Hematopoietic multipotent progenitor cell (in vitro differentiated cells): ENCODE measurements around the gene CNFN. TPM values are rescaled to one million over a fixed set of nuclear protein-coding genes. Genes with fewer than 3 reads are reported as not detected.

Source experiments
- DNase-seq, 3 donors: peaks; one replicate each; pipeline ENCODE4 v3.0.0-alpha.2; 2011 to 2015; ENCODE audit warnings: low read depth in 2 of 3, low spot score in 2 of 3
- total RNA-seq: library from RNA; depleted of rRNA; stranded (reverse); fragments of >200 nt; gene quantifications from one replicate; pipeline ENCODE4 v1.2.3, GENCODE V29; 2012

Gene CNFN, protein sequence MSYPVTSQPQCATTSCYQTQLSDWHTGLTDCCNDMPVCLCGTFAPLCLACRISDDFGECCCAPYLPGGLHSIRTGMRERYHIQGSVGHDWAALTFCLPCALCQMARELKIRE
- 1.1 TPM for total RNA-seq

DNA sequence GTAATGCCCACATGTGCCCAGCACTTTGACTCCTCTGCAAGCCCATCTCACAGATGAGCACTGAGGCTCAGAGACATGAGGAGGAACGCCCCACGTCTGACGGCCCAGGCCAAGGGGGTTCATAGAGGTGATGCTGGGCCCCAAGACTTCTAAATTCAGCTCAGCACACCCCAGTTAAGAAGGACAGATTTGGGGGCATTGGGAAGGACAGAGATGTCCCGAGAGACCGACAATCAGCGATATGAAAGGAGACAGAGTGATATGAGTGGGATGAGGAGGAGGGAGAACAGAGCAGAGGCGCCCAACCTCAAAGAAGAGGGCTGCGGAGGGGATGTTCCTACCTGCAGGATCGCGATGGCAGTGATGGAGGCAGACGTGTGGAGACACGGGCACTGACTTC lies at the start of gene CNFN:
CNFN (minus strand) TSS at position 399 of the 400 bp plus-strand sequence. CDS start 1,260 bp downstream, outside the sequence.
- DNase-seq, result no peak

DNA sequence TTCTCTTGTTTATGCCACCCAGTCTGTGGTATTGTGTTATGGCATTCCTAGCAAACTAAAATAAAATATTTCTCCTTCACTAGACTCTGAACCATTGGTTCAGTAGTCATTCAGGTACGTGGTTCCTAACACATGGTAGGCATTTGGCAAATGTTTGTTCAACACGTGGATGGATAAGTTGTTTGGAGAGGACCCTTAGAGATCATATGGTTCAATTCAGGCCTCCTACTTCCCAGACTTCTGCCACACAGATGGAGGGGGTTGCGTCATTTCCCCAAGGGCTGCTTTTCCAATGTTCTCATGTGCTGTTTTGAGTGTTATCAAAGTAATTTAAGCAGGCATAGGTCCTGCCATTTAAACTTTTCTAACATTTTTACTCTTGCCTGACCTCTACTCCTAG lies 45.9 kb upstream of the CNFN start:
- no peak for DNase-seq

DNA sequence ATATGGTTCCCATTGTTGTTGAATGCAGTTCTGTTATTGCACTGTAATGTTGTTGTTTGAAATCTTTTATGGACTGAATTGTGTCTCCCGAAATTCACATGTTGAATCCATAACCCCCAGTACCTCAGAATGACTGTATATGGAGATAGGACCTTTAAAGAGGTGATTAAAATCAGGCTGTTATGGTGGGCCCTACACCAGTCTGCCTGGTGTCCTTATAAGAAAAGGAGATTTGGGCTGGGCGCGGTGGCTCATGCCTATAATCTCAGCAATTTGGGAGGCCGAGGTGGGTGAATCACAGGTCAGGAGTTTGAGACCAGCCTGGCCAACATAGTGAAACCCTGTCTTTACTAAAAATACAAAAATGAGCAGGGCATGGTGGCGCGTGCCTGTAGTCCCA lies 45.2 kb upstream of the CNFN start:
- no peak for DNase-seq

DNA sequence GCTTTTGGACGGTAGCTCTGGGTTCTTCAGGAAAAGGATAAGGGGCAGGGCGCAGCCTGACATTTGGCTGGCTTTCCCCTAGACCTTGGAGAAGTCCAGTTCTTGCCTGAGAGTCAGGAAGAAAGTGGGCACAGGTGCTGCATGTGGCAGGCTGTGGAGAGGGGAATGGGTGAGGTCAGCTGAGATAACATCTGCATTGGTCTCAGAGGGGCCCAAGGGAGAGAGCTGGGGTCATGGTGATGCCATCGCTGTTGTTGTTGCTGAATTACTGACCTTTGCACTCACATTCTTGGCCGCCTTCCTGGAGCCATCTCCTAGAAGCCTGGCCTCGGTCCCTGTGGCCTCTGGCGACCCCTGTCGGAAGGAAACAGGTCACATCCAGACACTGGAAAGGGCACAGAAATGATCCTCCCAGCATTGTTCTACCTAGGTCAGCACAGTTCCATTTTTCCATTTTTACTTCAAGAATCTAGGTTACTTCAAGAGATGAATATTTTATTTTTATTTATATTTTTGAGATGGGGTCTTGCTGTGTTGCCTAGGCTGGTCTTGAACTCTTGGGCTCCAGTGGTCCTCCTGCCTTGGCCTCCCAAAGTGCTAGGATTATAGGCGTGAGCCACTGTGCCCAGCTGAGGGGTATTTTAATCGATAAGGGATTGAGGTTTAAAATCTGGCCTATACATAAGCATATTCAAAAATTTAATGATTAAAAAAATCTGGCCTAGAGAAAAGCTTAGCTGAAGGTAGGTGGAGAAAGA lies 43.6 kb upstream of the CNFN start:
- DNase-seq, result peak in 2 of 3 donors; percentile 43 to 63

DNA sequence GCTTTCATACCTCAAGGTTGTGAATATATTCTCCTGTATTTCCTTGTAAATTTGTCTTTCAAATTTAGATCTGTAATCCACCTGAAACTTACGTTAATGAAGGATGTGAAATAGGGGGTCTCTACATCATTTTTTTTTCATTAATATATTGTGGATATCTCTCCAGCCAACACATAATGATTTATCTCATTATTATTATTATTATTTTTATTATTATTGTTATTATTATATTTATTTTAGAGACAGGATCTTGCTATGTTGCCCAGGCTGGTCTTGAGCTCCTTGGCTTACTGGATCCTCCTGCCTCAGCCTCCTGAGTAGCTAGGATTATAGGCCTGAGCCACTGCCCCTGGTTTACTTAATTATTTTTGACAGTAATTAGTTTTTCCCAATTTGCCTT lies 41.4 kb upstream of the CNFN start:
- DNase-seq, result no peak

DNA sequence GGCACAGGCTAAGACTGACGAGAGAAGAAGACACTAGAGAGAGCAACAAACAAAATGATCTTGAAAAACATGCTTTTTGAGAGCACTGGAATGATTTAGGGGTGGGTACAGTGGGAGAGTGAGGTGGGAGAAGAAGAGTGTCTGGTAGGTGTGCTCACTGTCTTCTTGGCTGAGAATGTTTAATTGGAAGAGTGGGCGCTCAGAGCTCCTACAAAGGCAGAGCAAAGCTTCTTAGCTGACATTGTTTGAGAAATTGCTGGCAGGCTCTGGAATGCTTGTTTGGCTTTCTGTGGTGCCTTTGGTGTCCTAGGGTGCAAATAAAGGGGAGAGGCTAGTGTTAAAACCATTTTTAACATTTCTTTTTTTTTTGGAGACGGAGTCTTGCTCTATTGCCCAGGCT lies 38.6 kb upstream of the CNFN start:
- no peak for DNase-seq

DNA sequence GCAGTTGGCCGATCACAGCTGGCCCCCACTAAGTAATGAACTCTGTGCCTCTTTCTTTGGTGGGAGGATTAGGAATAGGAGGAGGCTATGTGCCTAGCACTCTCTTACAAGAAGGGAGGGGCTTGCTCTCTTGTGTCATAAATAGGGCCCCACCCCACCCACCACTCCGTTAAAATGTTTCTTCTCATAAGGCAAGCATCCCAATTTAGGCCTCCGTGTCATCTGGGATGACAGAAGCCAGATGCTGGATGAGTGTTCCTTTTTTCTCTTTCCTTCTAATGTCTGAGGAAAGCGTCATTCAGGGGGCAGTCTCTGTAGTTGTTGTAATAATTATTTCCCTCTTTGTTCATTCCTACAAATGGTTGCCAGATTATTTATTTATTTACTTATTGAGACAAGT lies 37.2 kb upstream of the CNFN start, which contains the start of gene LIPE:
LIPE (minus strand) TSS at position 76 of the 400 bp plus-strand sequence. CDS start 239 bp downstream, outside the sequence.
- DNase-seq, result no peak

DNA sequence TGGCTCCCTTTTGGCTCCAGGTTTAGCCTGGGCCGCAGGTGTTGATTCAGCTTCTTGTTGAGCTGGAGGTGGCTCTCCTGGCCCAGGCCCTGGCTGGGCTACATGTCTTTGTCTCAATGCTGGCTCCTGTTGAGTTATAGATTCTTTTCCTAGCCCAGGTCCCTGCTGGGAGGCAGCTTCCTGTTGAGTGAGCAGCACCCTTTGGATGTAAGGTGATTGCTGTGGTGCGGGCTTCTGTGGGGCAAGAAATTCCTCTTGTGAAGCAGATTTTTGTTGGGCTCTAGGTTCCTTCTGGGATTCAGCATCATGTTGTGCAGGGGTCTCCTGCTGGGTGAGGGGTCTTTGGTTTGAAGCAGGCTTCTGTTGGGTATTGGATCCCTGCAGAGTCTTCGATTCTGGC lies 36.5 kb upstream of the CNFN start:
- DNase-seq, result no peak

DNA sequence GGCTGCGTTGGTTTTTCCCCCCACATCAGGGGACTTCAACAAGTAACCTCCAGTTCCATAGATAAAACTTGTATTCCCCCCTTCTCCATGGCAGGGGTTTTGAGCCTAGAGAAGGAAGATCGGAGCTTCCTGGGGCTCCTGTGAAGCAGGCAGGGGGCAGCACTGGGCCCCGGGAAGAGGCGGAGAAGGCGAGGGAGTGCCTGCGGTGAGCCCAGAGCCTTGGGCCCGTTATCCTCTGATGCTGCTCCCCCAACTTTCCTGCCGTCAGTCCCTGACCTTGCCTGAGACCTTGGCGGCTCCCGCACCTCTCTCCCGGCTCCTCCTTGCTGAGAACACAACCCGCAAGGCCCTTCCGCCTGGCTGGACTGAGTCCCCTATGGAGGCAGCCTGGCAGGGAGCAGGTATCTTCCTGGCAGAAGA lies 34.6 kb upstream of the CNFN start:
- DNase-seq, result no peak

DNA sequence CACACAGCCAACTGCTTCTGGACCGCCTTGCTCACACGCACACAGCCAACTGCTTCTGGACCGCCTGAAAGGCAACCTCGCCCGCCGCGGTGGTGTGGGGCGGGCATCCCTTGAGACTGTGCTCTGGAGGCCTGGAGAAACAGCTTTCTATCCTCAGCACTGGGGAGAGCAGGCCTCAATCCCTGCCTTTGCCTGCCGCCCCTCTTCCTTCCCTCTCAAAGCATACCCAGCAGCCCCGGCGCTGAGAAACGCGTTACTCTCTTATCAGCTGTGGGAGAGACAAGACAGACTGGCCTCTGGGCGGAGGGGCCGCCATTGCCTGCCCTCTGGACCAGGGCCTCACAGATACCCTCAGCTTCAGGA lies 34.2 kb upstream of the CNFN start:
- no peak for DNase-seq

DNA sequence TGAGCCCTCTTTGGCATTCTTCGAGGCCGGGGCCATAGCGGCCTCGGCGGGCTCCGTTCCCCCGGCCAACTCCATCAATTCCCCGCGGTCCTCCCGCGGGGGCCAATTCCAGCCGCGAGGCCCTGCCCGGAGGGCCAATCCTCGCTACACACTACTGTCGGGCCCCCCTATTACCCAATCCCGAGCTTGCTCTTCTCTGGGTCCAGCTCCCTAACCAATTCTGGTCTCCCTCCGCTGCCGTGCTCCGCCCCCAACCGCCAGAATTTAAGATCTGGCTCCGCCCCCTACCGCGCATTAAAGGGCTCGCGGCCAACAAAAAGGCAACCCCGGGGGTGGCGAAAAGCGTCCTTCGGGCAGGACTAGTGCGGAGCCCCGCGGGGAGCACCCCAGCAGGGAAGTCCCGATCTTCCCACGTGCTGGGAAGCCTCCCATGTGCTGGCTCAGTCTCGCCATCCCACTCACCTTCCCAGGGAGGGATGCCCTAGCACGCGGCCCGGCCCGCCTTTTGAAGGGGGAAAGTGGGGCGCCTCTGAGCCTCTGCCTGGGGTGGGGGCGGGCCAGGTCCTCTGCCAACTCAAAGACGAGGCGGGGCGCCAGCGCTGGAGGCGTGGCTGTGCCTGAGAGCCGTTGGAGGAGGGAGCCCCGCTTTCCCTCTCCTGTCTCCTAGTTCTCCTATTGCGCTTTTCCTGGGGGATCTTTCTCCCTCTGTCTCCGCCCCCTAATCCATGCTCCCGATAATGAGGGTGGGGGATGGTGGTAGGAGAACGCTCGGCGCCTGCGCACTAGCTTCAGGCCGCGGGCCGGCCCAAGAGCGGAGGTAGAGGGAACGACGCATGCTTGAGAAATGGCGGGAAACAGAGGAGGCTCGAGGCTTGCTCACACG lies 33.6 kb upstream of the CNFN start:
- peak; percentile 84 to 95 (median 91) for DNase-seq

DNA sequence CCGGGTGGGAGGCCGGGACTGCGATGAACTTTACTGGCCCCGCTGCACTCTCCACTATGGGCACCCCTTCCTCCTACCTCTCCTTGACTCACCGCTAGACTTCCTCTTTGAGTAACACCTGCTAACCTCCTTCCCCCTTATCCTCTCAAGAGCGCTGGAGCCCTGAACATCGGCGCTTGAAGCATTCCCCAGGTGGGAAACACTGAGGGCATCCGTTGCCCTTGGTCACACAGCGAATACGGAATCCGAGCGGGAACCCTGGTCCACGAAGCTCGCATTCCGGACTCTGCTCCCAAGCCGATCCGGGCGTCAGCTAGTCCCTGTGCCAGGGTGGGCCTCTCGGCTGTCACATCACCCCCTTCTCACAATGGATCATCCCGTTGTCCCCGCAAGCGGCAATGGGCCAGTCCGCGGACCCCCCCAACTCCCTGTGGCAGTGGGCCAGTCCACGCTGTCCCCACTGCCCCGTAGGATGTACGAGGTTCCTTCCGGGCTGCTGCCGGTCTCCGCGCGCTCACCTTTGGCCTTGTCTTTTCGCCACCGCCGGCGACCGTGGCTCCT lies 32.9 kb upstream of the CNFN start:
- peak in 2 of 3 donors; percentile 65 to 67 for DNase-seq

DNA sequence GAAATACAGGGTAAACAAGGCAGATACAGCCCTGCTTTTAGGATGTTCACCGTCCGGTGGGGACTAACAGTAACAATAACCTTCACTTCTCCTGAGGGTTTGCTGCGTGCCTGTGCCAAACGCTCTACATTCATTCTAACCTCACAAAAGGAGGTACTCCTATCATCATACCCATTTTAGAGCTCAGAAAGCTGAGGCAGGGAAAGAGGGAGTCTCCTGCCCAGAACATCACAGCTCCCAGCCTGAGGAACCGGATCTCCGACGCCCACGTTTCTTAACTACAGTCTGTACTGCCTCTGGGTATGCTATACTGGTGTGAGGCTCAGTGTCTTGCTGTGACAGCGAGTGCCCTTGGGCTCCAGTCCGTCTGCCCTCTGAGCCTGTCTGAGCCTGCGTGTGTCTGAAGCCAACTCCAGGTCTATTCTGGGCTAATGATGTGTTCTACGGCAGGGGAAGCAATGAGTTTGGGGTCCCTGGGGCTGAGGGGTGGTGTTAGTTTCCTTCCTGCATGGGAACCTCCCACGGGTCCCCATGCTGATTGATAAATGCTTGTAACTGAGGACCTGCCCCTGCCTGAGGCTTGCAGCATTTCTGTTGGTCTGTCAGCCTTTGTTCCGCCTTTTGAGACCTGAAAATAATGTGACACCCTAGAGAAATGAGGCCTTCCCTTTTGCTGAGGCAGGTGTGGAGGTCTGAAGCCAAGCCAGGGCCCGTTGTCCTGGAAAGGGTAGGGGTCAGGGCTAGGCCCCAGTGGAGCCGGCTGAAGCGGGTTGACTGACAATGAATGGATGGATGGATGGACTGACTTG lies 32.2 kb upstream of the CNFN start:
- DNase-seq, result peak in 1 of 3 donors; percentile 54

DNA sequence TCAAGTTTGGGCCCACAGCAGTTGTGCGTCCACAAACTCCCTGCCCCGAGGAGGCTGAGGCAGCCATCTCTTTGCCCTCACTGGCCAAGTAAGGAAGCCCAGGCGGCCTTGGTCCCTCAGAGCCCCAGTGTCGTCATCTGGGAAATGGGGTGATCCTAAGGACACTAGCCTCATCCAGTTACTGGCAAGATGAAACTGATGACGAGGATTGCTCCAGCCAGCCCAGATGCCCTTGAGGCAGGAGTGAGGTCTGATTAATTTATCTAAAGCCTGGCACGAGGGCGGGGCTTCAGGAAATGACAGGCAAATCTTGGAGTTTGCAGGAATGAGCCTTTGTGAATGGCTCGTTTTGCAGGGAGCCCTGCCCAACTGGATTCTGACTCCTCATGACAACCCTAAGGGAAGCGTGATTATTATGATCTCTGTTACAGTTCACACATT lies 31.5 kb upstream of the CNFN start:
- DNase-seq, result no peak

DNA sequence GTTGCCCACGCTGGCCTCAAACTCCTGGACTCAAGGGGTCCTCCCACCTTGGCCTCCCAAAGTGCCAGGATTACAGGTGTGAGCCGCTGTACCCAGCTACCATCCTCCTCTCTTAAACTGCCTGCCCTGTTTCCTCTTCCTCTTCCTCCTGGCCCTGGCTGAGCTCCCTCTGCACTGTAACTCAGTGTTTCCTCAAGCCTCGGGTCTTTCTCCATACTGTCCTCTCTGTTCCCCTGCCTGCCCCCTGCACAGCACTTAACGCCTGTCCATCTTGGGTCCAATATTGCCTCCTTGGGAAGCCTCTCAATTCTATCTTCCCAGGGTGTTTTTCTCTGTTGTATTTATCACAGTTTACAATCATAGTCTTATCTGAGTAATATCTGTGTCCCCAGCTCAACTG lies 31.0 kb upstream of the CNFN start:
- DNase-seq, result no peak

DNA sequence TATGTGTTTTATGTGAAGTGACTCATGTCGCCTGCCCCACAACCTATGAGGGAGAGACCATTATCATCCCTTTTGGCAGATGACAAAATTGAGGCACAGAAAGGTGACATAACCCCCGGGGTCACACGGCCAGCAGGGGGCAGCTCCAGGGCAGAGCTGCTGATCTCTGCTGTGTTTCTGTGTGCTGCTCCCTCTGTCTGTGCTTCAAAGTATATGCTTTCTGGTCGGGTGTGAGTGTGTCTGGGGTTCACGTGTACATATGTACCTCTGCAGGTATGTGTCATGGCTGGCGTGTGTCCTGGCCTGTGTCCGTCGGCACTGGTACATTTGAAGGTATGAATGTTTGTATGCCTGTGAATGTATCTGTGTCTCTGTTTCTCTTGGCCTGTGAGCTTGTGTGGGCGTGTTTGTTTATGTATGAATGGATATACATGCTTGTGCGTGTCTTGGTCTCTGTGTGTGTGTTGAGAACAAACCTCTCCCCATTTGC lies 30.0 kb upstream of the CNFN start:
- DNase-seq, result peak; percentile 50 to 61 (median 57)

DNA sequence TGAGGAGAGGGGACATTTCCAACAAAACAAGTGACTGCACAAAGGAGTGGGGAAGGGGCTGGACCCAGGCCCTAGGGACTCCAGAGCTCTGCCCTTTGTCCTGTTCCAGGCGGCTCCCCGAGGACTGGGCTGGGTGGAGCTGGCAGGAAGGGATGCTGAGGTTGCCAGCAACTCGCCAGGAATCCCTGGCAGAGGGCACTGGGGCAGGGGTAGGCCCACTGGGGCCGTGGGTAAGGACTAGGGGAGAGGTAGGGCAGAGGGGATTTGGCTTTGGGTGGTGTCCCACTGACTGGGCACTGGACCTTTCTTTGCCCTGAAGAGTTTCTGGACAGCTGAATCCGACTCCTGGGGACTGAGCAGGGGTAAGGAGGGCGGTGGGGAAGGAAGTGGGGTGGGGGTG lies 29.2 kb upstream of the CNFN start:
- no peak for DNase-seq

DNA sequence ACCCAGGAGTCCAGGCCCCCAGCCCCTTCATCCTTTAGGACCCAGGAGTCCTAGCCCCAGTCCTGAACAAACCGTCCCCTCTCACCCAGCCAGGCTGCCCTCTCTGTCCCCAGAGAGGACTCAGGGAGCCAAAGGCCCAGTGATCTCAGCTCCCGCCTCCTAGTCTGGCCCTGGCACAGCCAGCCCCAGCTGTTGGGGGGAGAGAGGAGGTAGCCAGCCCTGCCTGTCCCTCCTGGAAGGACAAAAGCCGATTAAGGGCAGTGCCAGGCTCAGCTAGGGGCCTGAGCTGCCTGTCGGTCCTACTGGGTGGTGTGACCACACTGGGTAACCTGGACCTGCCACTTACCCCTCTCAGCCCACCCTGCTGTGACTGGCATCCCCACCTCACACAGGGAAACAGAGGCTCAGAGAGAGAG lies 22.6 kb upstream of the CNFN start:
- DNase-seq, result no peak

DNA sequence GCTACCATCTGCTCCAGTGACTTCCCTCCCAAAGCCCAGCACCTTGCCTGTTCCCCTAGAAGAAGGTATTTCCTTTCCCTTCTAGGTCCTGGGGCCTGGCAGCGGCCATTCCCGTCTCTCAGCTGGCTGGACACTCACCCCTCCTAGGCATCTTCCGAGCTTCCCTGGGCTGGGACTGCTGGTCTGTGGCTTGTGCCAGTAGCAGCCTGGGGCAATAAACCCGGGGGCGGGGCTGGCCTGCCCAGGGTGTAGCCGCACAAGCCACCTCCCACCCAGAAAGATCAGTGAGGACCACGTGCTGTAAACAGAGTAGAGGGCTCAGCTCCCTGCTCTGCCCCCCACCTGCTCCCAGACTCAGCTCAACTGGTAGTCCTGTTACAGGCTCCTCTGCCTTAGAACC lies 22.1 kb upstream of the CNFN start:
- DNase-seq, result no peak

DNA sequence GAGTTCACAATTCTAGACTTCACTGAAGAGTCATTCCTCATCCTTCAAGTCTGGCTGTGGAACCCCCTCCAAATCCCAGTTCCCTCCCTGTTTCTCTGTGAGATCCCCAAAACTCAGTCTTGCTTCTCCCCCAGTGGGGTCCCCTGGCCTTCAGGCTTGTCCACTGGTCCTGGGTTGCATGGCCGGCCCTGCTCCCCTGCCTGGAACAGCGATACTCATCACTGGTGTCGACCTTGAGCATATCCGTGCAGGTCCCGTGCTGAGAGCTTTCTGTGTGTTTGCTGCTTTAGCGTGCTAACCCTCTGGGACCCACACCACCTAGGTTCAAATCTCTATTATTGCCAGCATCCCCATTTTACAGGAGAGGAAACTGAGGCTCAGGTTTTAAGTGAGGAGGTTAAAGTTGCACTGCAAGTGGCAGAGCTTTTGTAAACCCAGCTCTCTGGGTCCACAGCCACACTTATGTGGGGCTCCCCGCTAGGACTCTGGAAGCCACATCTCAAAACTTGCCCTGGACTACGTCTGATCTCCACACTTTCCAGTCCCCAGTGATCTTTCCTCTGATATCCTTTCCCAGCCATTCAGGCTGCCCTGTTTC lies 21.6 kb upstream of the CNFN start:
- DNase-seq, result no peak
